ENCODE measurements around the gene LENG8. TPM values are rescaled to one million over a fixed set of nuclear protein-coding genes. Genes with fewer than 3 reads are reported as not detected.
A peak's percentile ranks its signal among the peaks of the same experiment; 100 is the strongest.

LENG8 gene
- total RNA-seq, 2 donors from 2014 or later = 221 to 283 TPM

- Mint-ChIP-seq H3K4me3 (peak within 1 kb of the TSS; percentile 1 to 2), H3K36me3 (ENCODE audit: insufficient read depth in 2 of 2) (no peaks in the 10 kb centered on the region), H3K27me3 (ENCODE audit: low read depth) (peaks cover 55% of the 10 kb centered on the region), H3K9me3 (no peaks in the 10 kb centered on the region), H3K4me1 (ENCODE audit: low read depth) (peaks cover 22% of the 10 kb centered on the region), H3K27ac (no peak within 1 kb of the TSS)
- DNase-seq = no peak
- peak in 1 of 2 donors; percentile 15 for ATAC-seq (replicated peaks in 1 of 2)
These were observed 24.3 kb downstream of the LENG8 start, which contains the start of gene CDC42EP5 for GRCh38 chr19:54473071-54473891. TSS of gene CDC42EP5 (minus strand) at chr19:54473296. CDS start at chr19:54465547, 7,749 bp downstream.

GRCh38 chr19:54473892-54474372 lies 24.9 kb downstream of the LENG8 start:
- no peaks in the 10 kb centered on the region for H3K9me3 Mint-ChIP-seq
- H3K27me3 Mint-ChIP-seq (ENCODE audit: low read depth) = peaks cover 55% of the 10 kb centered on the region
- H3K4me1 Mint-ChIP-seq (ENCODE audit: low read depth) = peaks cover 22% of the 10 kb centered on the region
- no peak overlapping the region for H3K27ac Mint-ChIP-seq
- no peak for DNase-seq
- H3K4me3 Mint-ChIP-seq = no peak overlapping the region
- no peak for ATAC-seq (replicated peaks in 1 of 2)
- no peaks in the 10 kb centered on the region for H3K36me3 Mint-ChIP-seq (ENCODE audit: insufficient read depth in 2 of 2)

- peaks cover 49% of the 10 kb centered on the region for H3K27me3 Mint-ChIP-seq (ENCODE audit: low read depth)
- H3K9me3 Mint-ChIP-seq = no peaks in the 10 kb centered on the region
- H3K4me3 Mint-ChIP-seq = no peak overlapping the region
- H3K27ac Mint-ChIP-seq = no peak overlapping the region
- ATAC-seq (replicated peaks in 1 of 2) (no peak), DNase-seq (no peak)
- H3K36me3 Mint-ChIP-seq (ENCODE audit: insufficient read depth in 2 of 2) = no peaks in the 10 kb centered on the region
- H3K4me1 Mint-ChIP-seq (ENCODE audit: low read depth) = peaks cover 11% of the 10 kb centered on the region
These were observed 26.7 kb downstream of the LENG8 start for GRCh38 chr19:54475706-54476105.

GRCh38 chr19:54477650-54478049 lies 28.7 kb downstream of the LENG8 start:
- ATAC-seq (replicated peaks in 1 of 2) (no peak), DNase-seq (no peak)
- no peaks in the 10 kb centered on the region for H3K36me3 Mint-ChIP-seq (ENCODE audit: insufficient read depth in 2 of 2)
- H3K9me3 Mint-ChIP-seq = no peaks in the 10 kb centered on the region
- H3K4me1 Mint-ChIP-seq (ENCODE audit: low read depth) = peaks cover 17% of the 10 kb centered on the region
- H3K27me3 Mint-ChIP-seq (ENCODE audit: low read depth) = peaks cover 57% of the 10 kb centered on the region
- H3K4me3 Mint-ChIP-seq = no peak overlapping the region
- H3K27ac Mint-ChIP-seq = no peak overlapping the region

- Mint-ChIP-seq H3K4me1 (ENCODE audit: low read depth) (peaks cover 8% of the 10 kb centered on the region), H3K9me3 (no peaks in the 10 kb centered on the region), H3K27ac (no peak overlapping the region), H3K4me3 (no peak overlapping the region), H3K27me3 (ENCODE audit: low read depth) (peaks cover 48% of the 10 kb centered on the region), H3K36me3 (ENCODE audit: insufficient read depth in 2 of 2) (no peaks in the 10 kb centered on the region)
- ATAC-seq (replicated peaks in 1 of 2) (peak in 1 of 2 donors; percentile 36), DNase-seq (no peak)
These were observed 29.8 kb downstream of the LENG8 start for GRCh38 chr19:54478677-54479266.

GRCh38 chr19:54480051-54480450 lies 31.1 kb downstream of the LENG8 start:
- Mint-ChIP-seq H3K4me1 (ENCODE audit: low read depth) (peaks cover 8% of the 10 kb centered on the region), H3K9me3 (no peaks in the 10 kb centered on the region), H3K27ac (no peak overlapping the region), H3K4me3 (no peak overlapping the region), H3K27me3 (ENCODE audit: low read depth) (peaks cover 52% of the 10 kb centered on the region), H3K36me3 (ENCODE audit: insufficient read depth in 2 of 2) (no peaks in the 10 kb centered on the region)
- ATAC-seq (replicated peaks in 1 of 2) = no peak
- DNase-seq = no peak

- Mint-ChIP-seq H3K27me3 (ENCODE audit: low read depth) (peaks cover 55% of the 10 kb centered on the region), H3K9me3 (no peaks in the 10 kb centered on the region), H3K4me1 (ENCODE audit: low read depth) (peaks cover 13% of the 10 kb centered on the region), H3K27ac (no peak overlapping the region), H3K4me3 (no peak overlapping the region), H3K36me3 (ENCODE audit: insufficient read depth in 2 of 2) (no peaks in the 10 kb centered on the region)
- peak; percentile 43 to 58 for ATAC-seq (replicated peaks in 1 of 2)
- DNase-seq = peak; percentile 47
These were observed 32.4 kb downstream of the LENG8 start for GRCh38 chr19:54481326-54481930.

GRCh38 chr19:54482889-54483288 lies 33.9 kb downstream of the LENG8 start:
- Mint-ChIP-seq H3K9me3 (no peaks in the 10 kb centered on the region), H3K27ac (no peak overlapping the region), H3K4me1 (ENCODE audit: low read depth) (peaks cover 13% of the 10 kb centered on the region), H3K36me3 (ENCODE audit: insufficient read depth in 2 of 2) (no peaks in the 10 kb centered on the region), H3K4me3 (no peak overlapping the region), H3K27me3 (ENCODE audit: low read depth) (peaks cover 41% of the 10 kb centered on the region)
- no peak for DNase-seq
- no peak for ATAC-seq (replicated peaks in 1 of 2)

- ATAC-seq (replicated peaks in 1 of 2) (no peak), DNase-seq (no peak)
- H3K36me3 Mint-ChIP-seq (ENCODE audit: insufficient read depth in 2 of 2) = no peaks in the 10 kb centered on the region
- no peak overlapping the region for H3K27ac Mint-ChIP-seq
- H3K4me3 Mint-ChIP-seq = no peak overlapping the region
- peaks cover 33% of the 10 kb centered on the region for H3K27me3 Mint-ChIP-seq (ENCODE audit: low read depth)
- peaks cover 13% of the 10 kb centered on the region for H3K4me1 Mint-ChIP-seq (ENCODE audit: low read depth)
- H3K9me3 Mint-ChIP-seq = no peaks in the 10 kb centered on the region
These were observed 35.5 kb downstream of the LENG8 start for GRCh38 chr19:54484451-54484850.

- DNase-seq (no peak), ATAC-seq (replicated peaks in 1 of 2) (no peak)
- Mint-ChIP-seq H3K27me3 (ENCODE audit: low read depth) (peaks cover 27% of the 10 kb centered on the region), H3K4me3 (no peak overlapping the region), H3K4me1 (ENCODE audit: low read depth) (peaks cover 13% of the 10 kb centered on the region), H3K9me3 (no peaks in the 10 kb centered on the region), H3K36me3 (ENCODE audit: insufficient read depth in 2 of 2) (no peaks in the 10 kb centered on the region), H3K27ac (no peak overlapping the region)
These were observed 36.9 kb downstream of the LENG8 start for GRCh38 chr19:54485851-54486250.

GRCh38 chr19:54489341-54489740 lies 40.3 kb downstream of the LENG8 start:
- H3K4me3 Mint-ChIP-seq = no peak overlapping the region
- no peaks in the 10 kb centered on the region for H3K9me3 Mint-ChIP-seq
- H3K27ac Mint-ChIP-seq = no peak overlapping the region
- H3K4me1 Mint-ChIP-seq (ENCODE audit: low read depth) = peaks cover 6% of the 10 kb centered on the region
- H3K27me3 Mint-ChIP-seq (ENCODE audit: low read depth) = peaks cover 21% of the 10 kb centered on the region
- ATAC-seq (replicated peaks in 1 of 2) = no peak
- H3K36me3 Mint-ChIP-seq (ENCODE audit: insufficient read depth in 2 of 2) = no peaks in the 10 kb centered on the region
- DNase-seq = no peak

GRCh38 chr19:54489766-54490165 lies 40.8 kb downstream of the LENG8 start:
- ATAC-seq (replicated peaks in 1 of 2) (no peak), DNase-seq (no peak)
- H3K27me3 Mint-ChIP-seq (ENCODE audit: low read depth) = peaks cover 22% of the 10 kb centered on the region
- H3K9me3 Mint-ChIP-seq = no peaks in the 10 kb centered on the region
- H3K4me1 Mint-ChIP-seq (ENCODE audit: low read depth) = peaks cover 6% of the 10 kb centered on the region
- no peak overlapping the region for H3K4me3 Mint-ChIP-seq
- H3K27ac Mint-ChIP-seq = no peak overlapping the region
- no peaks in the 10 kb centered on the region for H3K36me3 Mint-ChIP-seq (ENCODE audit: insufficient read depth in 2 of 2)

GRCh38 chr19:54492568-54492967 lies 43.6 kb downstream of the LENG8 start:
- ATAC-seq (replicated peaks in 1 of 2) (no peak), DNase-seq (no peak)
- Mint-ChIP-seq H3K27me3 (ENCODE audit: low read depth) (peaks cover 35% of the 10 kb centered on the region), H3K36me3 (ENCODE audit: insufficient read depth in 2 of 2) (no peaks in the 10 kb centered on the region), H3K4me3 (no peak overlapping the region), H3K4me1 (ENCODE audit: low read depth) (peaks cover 6% of the 10 kb centered on the region), H3K27ac (no peak overlapping the region), H3K9me3 (no peaks in the 10 kb centered on the region)

Measured in activated T-cell treated with anti-CD3 and anti-CD28 coated beads, Interleukin-2, amount 50 U/mL, for 72 hours (primary cell).